HCT116 (cell line): ENCODE data around the gene ZCCHC24.

Experiments used
- EZH2 ChIP-seq: fragments of 200-600 bp; sonication (generic); IDR thresholded peaks from 2 replicates; pipeline ENCODE4 v1.6.1; 2017; ENCODE audit warnings: antibody characterized with exemption, mixed run types
- POLR2A ChIP-seq: IDR thresholded peaks from 2 replicates; pipeline ENCODE4 v1.7.0; 2011; ENCODE audit warnings: borderline replicate concordance; ENCODE audit not compliant: insufficient read depth, insufficient read length; ENCODE audit errors: extremely low read depth
- YY1 ChIP-seq: IDR thresholded peaks from 2 replicates; pipeline ENCODE4 v1.6.1; 2011; ENCODE audit warnings: low read length, low read depth, moderate library complexity, mild to moderate bottlenecking; ENCODE audit not compliant: insufficient replicate concordance; ENCODE audit errors: extremely low read depth
- TF ChIP-seq, protein P1 (sequence below): IDR thresholded peaks from 2 replicates; pipeline ENCODE4 v1.6.1; 2012
- TF ChIP-seq, protein P2 (sequence below), 3 experiments: fragments of 200-600 bp in 1 of 3; sonication (generic) in 1 of 3; IDR thresholded peaks in 2 of 3; conservative IDR thresholded peaks in 1 of 3; 2 replicates each; pipeline ENCODE4 v1.5.1; 2012 to 2017; ENCODE audit warnings: low read depth in 2 of 3, low read length in 2 of 3, antibody characterized with exemption in 1 of 3, borderline replicate concordance in 1 of 3, control low read depth in 1 of 3, mild to moderate bottlenecking in 1 of 3, mixed read lengths in 1 of 3, mixed run types in 1 of 3, moderate library complexity in 1 of 3; ENCODE audit not compliant: insufficient read depth in 1 of 3

DNA sequence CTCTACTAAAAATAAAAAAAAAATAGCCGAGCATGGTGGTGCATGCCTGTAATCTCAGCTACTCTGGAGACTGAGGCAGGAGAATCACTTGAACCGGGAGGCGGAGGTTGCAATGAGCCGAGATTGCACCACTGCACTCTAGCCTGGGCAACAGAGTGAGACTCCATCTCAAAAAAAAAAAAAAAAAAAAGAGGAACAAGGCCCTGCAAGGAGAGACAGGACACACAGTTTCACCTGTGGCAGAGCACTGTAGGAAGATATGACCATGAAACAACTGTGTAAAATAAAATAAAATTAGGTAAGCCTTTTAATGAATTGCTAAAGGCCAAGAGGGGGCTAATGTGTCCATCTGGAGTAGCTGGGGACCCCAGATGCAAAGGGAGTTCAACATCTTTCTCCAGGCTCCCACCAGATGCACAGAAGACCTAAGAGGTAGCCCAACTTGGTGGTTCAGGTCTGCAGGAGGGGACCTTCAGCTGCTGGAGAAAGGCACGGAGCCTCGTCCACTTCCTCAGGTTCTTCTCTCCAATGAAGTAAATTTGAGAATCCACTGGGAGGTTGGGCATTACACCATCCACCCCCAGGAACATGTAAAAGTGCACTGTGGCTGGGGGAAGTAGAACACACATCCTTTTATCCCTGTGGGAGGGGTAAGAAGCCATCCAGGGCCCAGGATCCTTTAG, 85.5 kb downstream of the ZCCHC24 start:
- TF ChIP-seq YY1 (no peak), EZH2 (no peak), POLR2A (no peak)
- TF ChIP-seq, protein P1, sequence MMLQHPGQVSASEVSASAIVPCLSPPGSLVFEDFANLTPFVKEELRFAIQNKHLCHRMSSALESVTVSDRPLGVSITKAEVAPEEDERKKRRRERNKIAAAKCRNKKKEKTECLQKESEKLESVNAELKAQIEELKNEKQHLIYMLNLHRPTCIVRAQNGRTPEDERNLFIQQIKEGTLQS = no peak
- TF ChIP-seq, protein P2, sequence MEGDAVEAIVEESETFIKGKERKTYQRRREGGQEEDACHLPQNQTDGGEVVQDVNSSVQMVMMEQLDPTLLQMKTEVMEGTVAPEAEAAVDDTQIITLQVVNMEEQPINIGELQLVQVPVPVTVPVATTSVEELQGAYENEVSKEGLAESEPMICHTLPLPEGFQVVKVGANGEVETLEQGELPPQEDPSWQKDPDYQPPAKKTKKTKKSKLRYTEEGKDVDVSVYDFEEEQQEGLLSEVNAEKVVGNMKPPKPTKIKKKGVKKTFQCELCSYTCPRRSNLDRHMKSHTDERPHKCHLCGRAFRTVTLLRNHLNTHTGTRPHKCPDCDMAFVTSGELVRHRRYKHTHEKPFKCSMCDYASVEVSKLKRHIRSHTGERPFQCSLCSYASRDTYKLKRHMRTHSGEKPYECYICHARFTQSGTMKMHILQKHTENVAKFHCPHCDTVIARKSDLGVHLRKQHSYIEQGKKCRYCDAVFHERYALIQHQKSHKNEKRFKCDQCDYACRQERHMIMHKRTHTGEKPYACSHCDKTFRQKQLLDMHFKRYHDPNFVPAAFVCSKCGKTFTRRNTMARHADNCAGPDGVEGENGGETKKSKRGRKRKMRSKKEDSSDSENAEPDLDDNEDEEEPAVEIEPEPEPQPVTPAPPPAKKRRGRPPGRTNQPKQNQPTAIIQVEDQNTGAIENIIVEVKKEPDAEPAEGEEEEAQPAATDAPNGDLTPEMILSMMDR (IDR thresholded peaks at IDR 0.05 in 2 of 3, conservative IDR thresholded peaks at IDR 0.05 in 1 of 3; ENCODE audit: borderline replicate concordance in 1 of 3, insufficient read depth in 1 of 3, low read depth in 2 of 3, low read length in 2 of 3) = no peak
